Measurements from ENCODE around the gene DCXR. TPM values are rescaled to one million over a fixed set of nuclear protein-coding genes. Genes with fewer than 3 reads are reported as not detected.

The DCXR gene
- total RNA-seq, 1 donor from 2014 or later: 36.5 TPM

- Histone ChIP-seq H3K4me2 (no peak overlapping the region), H4K20me1 (ENCODE audit: low read depth) (peaks cover 10% of the 10 kb centered on the region), H3F3A (ENCODE audit: low read depth) (peaks cover 6% of the 10 kb centered on the region), H3K9ac (no peak overlapping the region), H3K9me3 (ENCODE audit: low read depth) (no peaks in the 10 kb centered on the region), H3K4me1 (peaks cover 7% of the 10 kb centered on the region), H3K36me3 (no peaks in the 10 kb centered on the region), H3K4me3 (no peak overlapping the region), H3K27ac (no peak overlapping the region), H3K27me3 (no peaks in the 10 kb centered on the region), H3K79me2 (ENCODE audit: low read depth) (peaks cover 14% of the 10 kb centered on the region), H2AFZ (replicated peaks) (no peak overlapping the region)
- no peak for DNase-seq (ENCODE audit: low spot score)
- peaks cover 4% of the 10 kb centered on the region for H3K27me3 Mint-ChIP-seq (ENCODE audit: insufficient read depth, low read depth)
- peak overlapping the region; percentile 90 for H3K4me3 Mint-ChIP-seq
- TF ChIP-seq EZH2 (IDR thresholded peaks at IDR 0.05): no peak
- TF ChIP-seq EZH2phosphoT487 (IDR thresholded peaks at IDR 0.05): no peak
- no peak for TF ChIP-seq CTCF (IDR thresholded peaks at IDR 0.05)
- H3K4me1 Mint-ChIP-seq: peaks cover 6% of the 10 kb centered on the region
- H3K9me3 Mint-ChIP-seq: no peaks in the 10 kb centered on the region
- no peak overlapping the region for H3K27ac Mint-ChIP-seq
- peaks cover 6% of the 10 kb centered on the region for H3K36me3 Mint-ChIP-seq
Measured at GRCh38 chr17:82049521-82049971, 12.0 kb upstream of the DCXR start.

- peak overlapping the region; percentile 65 for H3K4me3 Mint-ChIP-seq
- TF ChIP-seq EZH2 (IDR thresholded peaks at IDR 0.05) (no peak), CTCF (IDR thresholded peaks at IDR 0.05) (no peak), EZH2phosphoT487 (IDR thresholded peaks at IDR 0.05) (no peak)
- no peak for DNase-seq (ENCODE audit: low spot score)
- H3K9me3 ChIP-seq (ENCODE audit: low read depth): no peaks in the 10 kb centered on the region
- peaks cover 6% of the 10 kb centered on the region for H3F3A ChIP-seq (ENCODE audit: low read depth)
- H3K9me3 Mint-ChIP-seq: no peaks in the 10 kb centered on the region
- no peaks in the 10 kb centered on the region for H3K27me3 ChIP-seq
- no peak overlapping the region for H3K27ac ChIP-seq
- H3K4me2 ChIP-seq: no peak overlapping the region
- peaks cover 4% of the 10 kb centered on the region for H3K27me3 Mint-ChIP-seq (ENCODE audit: insufficient read depth, low read depth)
- H3K36me3 ChIP-seq: no peaks in the 10 kb centered on the region
- peaks cover 7% of the 10 kb centered on the region for H3K4me1 ChIP-seq
- no peak overlapping the region for H2AFZ ChIP-seq (replicated peaks)
- H4K20me1 ChIP-seq (ENCODE audit: low read depth): peaks cover 10% of the 10 kb centered on the region
- H3K9ac ChIP-seq: no peak overlapping the region
- H3K27ac Mint-ChIP-seq: no peak overlapping the region
- peaks cover 6% of the 10 kb centered on the region for H3K36me3 Mint-ChIP-seq
- peaks cover 6% of the 10 kb centered on the region for H3K4me1 Mint-ChIP-seq
- no peak overlapping the region for H3K4me3 ChIP-seq
- H3K79me2 ChIP-seq (ENCODE audit: low read depth): peaks cover 14% of the 10 kb centered on the region
Measured at GRCh38 chr17:82049106-82049505, 11.6 kb upstream of the DCXR start.

GRCh38 chr17:82048571-82048971 lies 11.1 kb upstream of the DCXR start:
- H3K27me3 ChIP-seq: no peaks in the 10 kb centered on the region

More at GRCh38 chr17:82048571-82048971, 11.1 kb upstream of the DCXR start:
- Mint-ChIP-seq H3K9me3 (no peaks in the 10 kb centered on the region), H3K4me3 (no peak overlapping the region), H3K27me3 (ENCODE audit: insufficient read depth, low read depth) (peaks cover 4% of the 10 kb centered on the region), H3K27ac (no peak overlapping the region), H3K36me3 (peaks cover 6% of the 10 kb centered on the region), H3K4me1 (peaks cover 6% of the 10 kb centered on the region)
- no peak overlapping the region for H3K9ac ChIP-seq
- H3K4me2 ChIP-seq: no peak overlapping the region
- H3K36me3 ChIP-seq: no peaks in the 10 kb centered on the region
- peaks cover 7% of the 10 kb centered on the region for H3K4me1 ChIP-seq
- peaks cover 14% of the 10 kb centered on the region for H3K79me2 ChIP-seq (ENCODE audit: low read depth)
- DNase-seq (ENCODE audit: low spot score): no peak
- TF ChIP-seq EZH2phosphoT487 (IDR thresholded peaks at IDR 0.05): no peak
- no peak for TF ChIP-seq CTCF (IDR thresholded peaks at IDR 0.05)
- no peak for TF ChIP-seq EZH2 (IDR thresholded peaks at IDR 0.05)
- no peaks in the 10 kb centered on the region for H3K9me3 ChIP-seq (ENCODE audit: low read depth)
- no peak overlapping the region for H3K4me3 ChIP-seq
- H3F3A ChIP-seq (ENCODE audit: low read depth): peaks cover 6% of the 10 kb centered on the region
- H3K27ac ChIP-seq: no peak overlapping the region
- peaks cover 10% of the 10 kb centered on the region for H4K20me1 ChIP-seq (ENCODE audit: low read depth)
- no peak overlapping the region for H2AFZ ChIP-seq (replicated peaks)

All from neural progenitor cell (in vitro differentiated cells).